HFFc6 (cell line): ENCODE results near the gene PDE4D. TPM values are rescaled to one million over a fixed set of nuclear protein-coding genes. Genes with fewer than 3 reads are reported as not detected.

Source experiments
- DNase-seq: peaks from one replicate; pipeline ENCODE4 v3.0.0-alpha.2; 2018
- H3K27ac Mint-ChIP-seq: 2 replicates; pipeline ENCODE4 v1.8.0; 2020; ENCODE audit warnings: mild to moderate bottlenecking, mixed read lengths
- H3K27me3 Mint-ChIP-seq: 2 replicates; pipeline ENCODE4 v1.8.0; 2021; ENCODE audit warnings: mild to moderate bottlenecking, moderate library complexity, mixed read lengths; ENCODE audit not compliant: insufficient read depth
- H3K36me3 Mint-ChIP-seq: 2 replicates; pipeline ENCODE4 v1.8.0; 2021; ENCODE audit warnings: low read depth, mixed read lengths
- H3K4me1 Mint-ChIP-seq: 2 replicates; pipeline ENCODE4 v1.8.0; 2020; ENCODE audit warnings: low read depth, mixed read lengths
- H3K4me3 Mint-ChIP-seq: 2 replicates; pipeline ENCODE4 v1.8.0; 2020; ENCODE audit warnings: mild to moderate bottlenecking, moderate library complexity, mixed read lengths
- H3K9me3 Mint-ChIP-seq: 2 replicates; pipeline ENCODE4 v1.8.0; 2020; ENCODE audit warnings: mild to moderate bottlenecking, mixed read lengths
- CTCF ChIP-seq: fragments of 200-600 bp; sonication (generic); IDR thresholded peaks from 2 replicates; pipeline ENCODE4 v1.5.0; 2021; ENCODE audit warnings: antibody characterized with exemption, mild to moderate bottlenecking
- total RNA-seq, 6 experiments: library from RNA; stranded (reverse); fragmentation: NEBNext Ultra II Directional; extraction: Animal tissue kit (Norgen Biotek cat#: 25700); gene quantifications; 2 replicates in 1 of 6; 3 replicates in 5 of 6; pipeline ENCODE4 v1.2.3, GENCODE V29; 2021

The PDE4D gene
- total RNA-seq, 6 experiments from 2014 or later, result 1.8 to 7.3 (median 6.2) TPM

DNA sequence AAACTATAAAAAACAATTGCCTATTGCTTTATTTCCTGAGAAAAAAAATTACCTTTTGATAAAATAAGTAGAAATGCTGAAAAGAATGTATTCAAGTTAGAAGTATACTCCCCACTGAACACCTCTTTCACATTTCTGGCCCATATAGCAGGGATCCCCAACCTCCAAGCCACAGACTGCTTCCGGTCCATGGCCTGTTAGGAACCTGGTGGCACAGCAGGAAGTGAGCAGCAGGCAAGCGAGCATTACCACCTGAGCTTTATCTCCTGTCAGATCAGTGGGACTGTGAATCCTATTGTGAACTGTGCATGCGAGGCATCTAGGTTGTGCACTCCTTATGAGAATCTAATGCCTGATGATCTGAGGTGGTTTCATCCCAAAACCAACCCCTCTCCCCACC, 746.8 kb downstream of the PDE4D start:
- DNase-seq, result no peak
- Mint-ChIP-seq H3K4me3 (no peak overlapping the region), H3K4me1 (no peaks in the 10 kb centered on the region), H3K9me3 (no peaks in the 10 kb centered on the region), H3K27ac (no peak overlapping the region), H3K36me3 (no peaks in the 10 kb centered on the region), H3K27me3 (peaks cover 18% of the 10 kb centered on the region)
- TF ChIP-seq CTCF, result no peak

DNA sequence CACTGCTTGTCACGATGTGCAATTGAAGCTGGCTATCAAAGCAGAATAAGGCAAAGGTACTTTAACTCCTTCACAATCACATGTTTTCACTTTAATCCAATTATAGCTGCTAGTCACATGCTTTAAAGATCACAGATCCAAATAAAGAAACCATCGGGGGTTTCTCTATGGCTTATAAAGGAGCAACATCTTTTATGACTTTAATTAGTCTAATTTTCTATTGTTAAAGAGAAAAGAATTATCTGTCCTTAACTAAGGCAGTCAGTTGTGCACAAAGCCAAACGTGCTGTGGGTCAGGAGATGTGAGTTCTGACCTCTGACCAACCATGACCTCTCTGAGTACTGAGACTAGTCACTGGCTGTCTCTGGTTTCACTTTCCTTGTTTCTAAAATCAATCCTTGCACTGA, 749.6 kb downstream of the PDE4D start:
- Mint-ChIP-seq H3K27ac (no peak overlapping the region), H3K27me3 (peaks cover 15% of the 10 kb centered on the region), H3K9me3 (no peaks in the 10 kb centered on the region), H3K4me3 (no peak overlapping the region), H3K4me1 (no peaks in the 10 kb centered on the region), H3K36me3 (no peaks in the 10 kb centered on the region)
- TF ChIP-seq CTCF, result no peak
- DNase-seq, result no peak

GRCh38 chr5:59142927-59143326, 750.6 kb downstream of the PDE4D start:
- no peaks in the 10 kb centered on the region for H3K4me1 Mint-ChIP-seq
- H3K27ac Mint-ChIP-seq, result no peak overlapping the region
- TF ChIP-seq CTCF, result no peak
- H3K27me3 Mint-ChIP-seq, result peaks cover 12% of the 10 kb centered on the region
- H3K36me3 Mint-ChIP-seq, result no peaks in the 10 kb centered on the region
- H3K4me3 Mint-ChIP-seq, result no peak overlapping the region
- no peaks in the 10 kb centered on the region for H3K9me3 Mint-ChIP-seq
- DNase-seq, result no peak

- Mint-ChIP-seq H3K36me3 (no peaks in the 10 kb centered on the region), H3K27me3 (peaks cover 12% of the 10 kb centered on the region), H3K4me1 (no peaks in the 10 kb centered on the region), H3K4me3 (no peak overlapping the region), H3K9me3 (no peaks in the 10 kb centered on the region), H3K27ac (no peak overlapping the region)
- DNase-seq, result no peak
- TF ChIP-seq CTCF, result no peak
These were observed 751.4 kb downstream of the PDE4D start for GRCh38 chr5:59142138-59142537.

- Mint-ChIP-seq H3K4me3 (no peak overlapping the region), H3K27ac (no peak overlapping the region), H3K4me1 (no peaks in the 10 kb centered on the region), H3K36me3 (no peaks in the 10 kb centered on the region), H3K9me3 (no peaks in the 10 kb centered on the region), H3K27me3 (peaks cover 12% of the 10 kb centered on the region)
- no peak for TF ChIP-seq CTCF
- no peak for DNase-seq
These were observed 753.4 kb downstream of the PDE4D start for GRCh38 chr5:59140133-59140532.

- no peaks in the 10 kb centered on the region for H3K36me3 Mint-ChIP-seq
- DNase-seq, result no peak
- peaks cover 12% of the 10 kb centered on the region for H3K27me3 Mint-ChIP-seq
- H3K9me3 Mint-ChIP-seq, result no peaks in the 10 kb centered on the region
- H3K4me3 Mint-ChIP-seq, result no peak overlapping the region
- H3K4me1 Mint-ChIP-seq, result no peaks in the 10 kb centered on the region
- TF ChIP-seq CTCF, result no peak
- H3K27ac Mint-ChIP-seq, result no peak overlapping the region
These were observed 753.8 kb downstream of the PDE4D start for GRCh38 chr5:59139695-59140094.
